Ishikawa (cell line): ENCODE measurements around the gene ASH1L.

ENCODE experiments used
- CEBPB ChIP-seq: IDR thresholded peaks from 2 replicates; pipeline ENCODE4 v1.6.1; 2012
- CREB1 ChIP-seq: IDR thresholded peaks from 2 replicates; pipeline ENCODE4 v1.6.1; 2012; ENCODE audit warnings: low read depth
- EGR1 ChIP-seq: IDR thresholded peaks from 2 replicates; pipeline ENCODE4 v1.6.1; 2012
- EP300 ChIP-seq: IDR thresholded peaks from 2 replicates; pipeline ENCODE4 v1.6.1; 2012; ENCODE audit warnings: borderline replicate concordance
- FOXM1 ChIP-seq: IDR thresholded peaks from 2 replicates; pipeline ENCODE4 v1.6.1; 2012; ENCODE audit warnings: low read depth, borderline replicate concordance
- NFIC ChIP-seq: IDR thresholded peaks from 2 replicates; pipeline ENCODE4 v1.6.1; 2012
- RAD21 ChIP-seq: IDR thresholded peaks from 2 replicates; pipeline ENCODE4 v1.6.1; 2012; ENCODE audit warnings: low read depth
- TAF1 ChIP-seq: IDR thresholded peaks from 2 replicates; pipeline ENCODE4 v1.6.1; 2012; ENCODE audit warnings: low read depth, mild to moderate bottlenecking
- TCF12 ChIP-seq: IDR thresholded peaks from 2 replicates; pipeline ENCODE4 v1.6.1; 2012; ENCODE audit warnings: low read depth
- TEAD4 ChIP-seq: IDR thresholded peaks from 2 replicates; pipeline ENCODE4 v1.6.1; 2012
- YY1 ChIP-seq: IDR thresholded peaks from 2 replicates; pipeline ENCODE4 v1.6.1; 2012; ENCODE audit warnings: low read depth
- ZBTB7A ChIP-seq: IDR thresholded peaks from 2 replicates; pipeline ENCODE4 v1.6.1; 2012; ENCODE audit warnings: low read depth
- TF ChIP-seq, protein P1 (sequence below): IDR thresholded peaks from 2 replicates; pipeline ENCODE4 v1.6.1; 2012; ENCODE audit warnings: low read depth, mild to moderate bottlenecking
- TF ChIP-seq, protein P2 (sequence below): IDR thresholded peaks from 2 replicates; pipeline ENCODE4 v1.6.1; 2012
- TF ChIP-seq, protein P3 (sequence below): IDR thresholded peaks from 2 replicates; pipeline ENCODE4 v1.6.1; 2012

Gene ASH1L

DNA sequence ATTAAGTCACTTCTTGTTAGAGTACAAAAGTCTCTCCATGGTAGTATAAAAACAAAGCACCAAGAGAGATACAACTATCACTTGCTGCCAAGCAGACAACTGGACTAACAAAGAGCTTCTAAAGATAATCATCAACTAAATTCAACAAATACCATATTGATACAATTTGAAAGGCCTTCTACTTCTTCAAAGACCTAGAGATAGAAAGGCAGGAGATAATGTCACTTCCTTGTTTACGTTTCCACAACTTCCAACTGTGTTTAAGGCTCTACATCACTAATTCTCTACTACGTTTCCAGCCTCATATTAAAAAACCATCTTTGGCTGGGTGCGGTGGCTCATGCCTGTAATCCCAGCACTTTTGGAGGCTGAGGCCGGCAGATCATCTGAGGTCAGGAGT is 104.5 kb downstream of the ASH1L start:
- TF ChIP-seq TCF12 (no peak), RAD21 (no peak), YY1 (no peak), CREB1 (no peak), CEBPB (no peak), ZBTB7A (no peak), NFIC (no peak), EGR1 (no peak), FOXM1 (no peak), TAF1 (no peak), TEAD4 (no peak)
- TF ChIP-seq, protein P1, sequence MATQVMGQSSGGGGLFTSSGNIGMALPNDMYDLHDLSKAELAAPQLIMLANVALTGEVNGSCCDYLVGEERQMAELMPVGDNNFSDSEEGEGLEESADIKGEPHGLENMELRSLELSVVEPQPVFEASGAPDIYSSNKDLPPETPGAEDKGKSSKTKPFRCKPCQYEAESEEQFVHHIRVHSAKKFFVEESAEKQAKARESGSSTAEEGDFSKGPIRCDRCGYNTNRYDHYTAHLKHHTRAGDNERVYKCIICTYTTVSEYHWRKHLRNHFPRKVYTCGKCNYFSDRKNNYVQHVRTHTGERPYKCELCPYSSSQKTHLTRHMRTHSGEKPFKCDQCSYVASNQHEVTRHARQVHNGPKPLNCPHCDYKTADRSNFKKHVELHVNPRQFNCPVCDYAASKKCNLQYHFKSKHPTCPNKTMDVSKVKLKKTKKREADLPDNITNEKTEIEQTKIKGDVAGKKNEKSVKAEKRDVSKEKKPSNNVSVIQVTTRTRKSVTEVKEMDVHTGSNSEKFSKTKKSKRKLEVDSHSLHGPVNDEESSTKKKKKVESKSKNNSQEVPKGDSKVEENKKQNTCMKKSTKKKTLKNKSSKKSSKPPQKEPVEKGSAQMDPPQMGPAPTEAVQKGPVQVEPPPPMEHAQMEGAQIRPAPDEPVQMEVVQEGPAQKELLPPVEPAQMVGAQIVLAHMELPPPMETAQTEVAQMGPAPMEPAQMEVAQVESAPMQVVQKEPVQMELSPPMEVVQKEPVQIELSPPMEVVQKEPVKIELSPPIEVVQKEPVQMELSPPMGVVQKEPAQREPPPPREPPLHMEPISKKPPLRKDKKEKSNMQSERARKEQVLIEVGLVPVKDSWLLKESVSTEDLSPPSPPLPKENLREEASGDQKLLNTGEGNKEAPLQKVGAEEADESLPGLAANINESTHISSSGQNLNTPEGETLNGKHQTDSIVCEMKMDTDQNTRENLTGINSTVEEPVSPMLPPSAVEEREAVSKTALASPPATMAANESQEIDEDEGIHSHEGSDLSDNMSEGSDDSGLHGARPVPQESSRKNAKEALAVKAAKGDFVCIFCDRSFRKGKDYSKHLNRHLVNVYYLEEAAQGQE = no peak
- TF ChIP-seq, protein P2, sequence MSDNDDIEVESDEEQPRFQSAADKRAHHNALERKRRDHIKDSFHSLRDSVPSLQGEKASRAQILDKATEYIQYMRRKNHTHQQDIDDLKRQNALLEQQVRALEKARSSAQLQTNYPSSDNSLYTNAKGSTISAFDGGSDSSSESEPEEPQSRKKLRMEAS = no peak

DNA sequence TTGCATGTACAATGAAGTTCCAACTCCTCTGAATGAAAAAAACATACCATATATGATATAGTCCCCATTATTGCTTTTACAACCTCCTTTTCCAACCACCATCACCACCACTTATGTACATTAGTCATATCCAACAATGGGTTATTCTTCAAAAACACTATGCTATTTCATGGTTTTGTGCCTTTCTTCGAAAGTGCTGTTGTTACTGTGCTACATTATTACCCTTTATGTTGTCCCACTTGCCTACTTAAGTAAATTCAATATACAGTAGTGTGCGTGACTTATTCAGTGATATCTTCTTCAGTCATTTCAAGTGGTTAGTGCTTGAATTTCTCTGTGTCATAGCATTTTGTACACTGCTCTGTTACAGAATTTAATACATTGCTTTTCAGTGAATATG is 105.3 kb downstream of the ASH1L start:
- TF ChIP-seq CEBPB (no peak), YY1 (no peak), NFIC (no peak), TEAD4 (no peak), TAF1 (no peak), EP300 (no peak), ZBTB7A (no peak), CREB1 (no peak), FOXM1 (no peak), TCF12 (no peak), RAD21 (no peak), EGR1 (no peak)
- TF ChIP-seq, protein P3, sequence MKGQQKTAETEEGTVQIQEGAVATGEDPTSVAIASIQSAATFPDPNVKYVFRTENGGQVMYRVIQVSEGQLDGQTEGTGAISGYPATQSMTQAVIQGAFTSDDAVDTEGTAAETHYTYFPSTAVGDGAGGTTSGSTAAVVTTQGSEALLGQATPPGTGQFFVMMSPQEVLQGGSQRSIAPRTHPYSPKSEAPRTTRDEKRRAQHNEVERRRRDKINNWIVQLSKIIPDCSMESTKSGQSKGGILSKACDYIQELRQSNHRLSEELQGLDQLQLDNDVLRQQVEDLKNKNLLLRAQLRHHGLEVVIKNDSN = no peak
- TF ChIP-seq, protein P2 = no peak
- TF ChIP-seq, protein P1 = no peak

DNA sequence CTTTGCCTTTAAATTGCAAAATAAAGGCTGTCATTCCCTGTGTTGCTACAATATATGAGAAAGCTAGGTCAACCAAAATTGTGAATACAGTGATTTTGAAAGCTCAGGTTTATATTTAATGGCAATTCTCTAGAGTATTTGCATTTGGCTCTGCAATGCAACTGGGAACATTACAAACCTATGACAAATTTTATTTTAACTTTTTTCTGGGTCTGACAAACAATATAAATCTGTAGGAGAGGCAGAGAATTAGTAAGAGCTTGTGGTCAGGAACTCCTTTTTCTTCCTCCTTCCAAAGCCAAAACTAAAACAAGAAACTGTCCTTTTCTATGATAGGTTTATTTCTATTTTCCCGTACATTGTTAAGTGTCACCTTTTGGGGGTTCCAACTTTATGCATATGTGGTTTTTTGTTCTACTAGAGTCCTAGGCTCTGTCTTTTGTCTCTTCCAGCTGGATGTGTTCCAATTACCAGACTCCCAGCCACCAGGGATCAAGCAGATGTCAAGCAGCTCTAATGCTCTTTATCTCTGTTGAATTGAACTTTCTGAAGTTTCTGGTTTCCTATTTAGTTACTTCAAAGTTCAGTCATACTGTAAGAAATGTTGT is 106.9 kb downstream of the ASH1L start:
- TF ChIP-seq FOXM1 = no peak
- no peak for TF ChIP-seq EGR1
- TF ChIP-seq TEAD4 = no peak

DNA sequence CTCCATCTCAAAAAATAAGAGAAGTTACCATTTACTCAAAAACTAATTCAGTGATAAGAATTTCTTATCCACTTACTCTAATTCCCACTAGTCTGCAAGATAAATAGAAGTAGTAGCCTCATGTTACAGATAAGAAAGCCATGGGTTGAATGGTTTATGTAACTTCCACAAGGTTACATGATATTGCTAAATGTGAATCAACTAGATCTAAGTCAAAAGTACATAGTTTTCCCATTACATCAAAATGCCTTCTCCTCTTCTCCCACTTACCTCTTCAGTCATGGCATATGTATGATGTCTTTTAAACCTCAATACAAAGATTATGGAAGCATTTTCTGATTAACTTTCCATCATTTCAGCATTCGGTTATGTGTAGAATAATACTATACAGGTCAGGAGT is 108.5 kb downstream of the ASH1L start:
- TF ChIP-seq CREB1 = no peak
- TF ChIP-seq FOXM1 = no peak
- no peak for TF ChIP-seq RAD21
- no peak for TF ChIP-seq CEBPB
- TF ChIP-seq, protein P1 = no peak
- TF ChIP-seq TEAD4 = no peak
- TF ChIP-seq, protein P2 = no peak
- TF ChIP-seq EGR1 = no peak
- TF ChIP-seq ZBTB7A = no peak
- TF ChIP-seq, protein P3 = no peak
- no peak for TF ChIP-seq TAF1
- no peak for TF ChIP-seq EP300
- no peak for TF ChIP-seq NFIC
- TF ChIP-seq YY1 = no peak
- TF ChIP-seq TCF12 = no peak
